ENCODE data around the gene BHLHA15.
A peak's percentile ranks its signal among the peaks of the same experiment; 100 is the strongest.

Gene BHLHA15

DNA sequence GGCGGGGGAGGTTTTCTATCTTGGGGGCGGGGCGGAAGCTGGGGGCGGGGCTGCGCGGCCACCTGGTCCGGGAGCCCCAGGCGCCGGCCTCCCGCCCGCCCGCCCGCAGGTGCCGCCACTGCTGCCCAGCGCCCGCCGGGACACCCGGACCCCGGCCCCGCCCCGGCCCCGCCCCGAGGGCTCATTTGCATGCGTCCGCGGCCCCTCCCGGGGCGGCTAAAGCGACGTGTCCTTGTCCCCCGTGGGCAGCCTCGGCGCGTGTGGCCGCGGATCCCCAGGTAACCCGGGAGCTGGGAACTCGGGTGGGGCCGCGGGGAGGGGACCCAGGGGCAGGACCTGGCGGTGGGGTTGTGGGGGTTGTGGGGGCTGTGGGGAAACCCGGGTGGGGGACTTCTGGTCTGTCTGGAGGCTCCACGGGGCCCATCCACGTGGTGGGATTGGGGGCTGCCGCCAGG, at the start of gene BHLHA15:
BHLHA15 (plus strand) TSS at position 219 of the 455 bp plus-strand sequence. CDS start 871 bp downstream, outside the sequence.
- DNase-seq (ENCODE audit: low spot score), result peak; percentile 59

DNA sequence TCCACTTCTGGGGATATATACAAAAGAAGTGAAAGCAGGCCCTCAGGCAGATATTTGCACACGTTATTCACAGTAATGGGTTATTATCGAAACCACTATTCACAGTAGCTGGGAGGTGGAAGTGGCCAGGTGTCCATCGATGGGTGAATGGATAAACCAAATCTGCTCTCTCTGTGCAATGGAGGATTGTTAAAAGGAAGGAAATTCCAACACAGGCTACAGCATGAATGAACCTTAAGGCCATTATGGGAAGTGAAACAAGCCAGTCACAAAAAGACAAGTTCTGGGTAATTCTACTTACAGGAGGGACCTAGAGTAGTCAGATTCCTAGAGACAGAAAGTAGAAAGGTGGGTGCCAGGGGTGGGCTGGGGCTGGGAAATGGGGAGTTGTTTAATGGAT, 48.5 kb upstream of the BHLHA15 start:
- no peak for DNase-seq (ENCODE audit: low spot score)

DNA sequence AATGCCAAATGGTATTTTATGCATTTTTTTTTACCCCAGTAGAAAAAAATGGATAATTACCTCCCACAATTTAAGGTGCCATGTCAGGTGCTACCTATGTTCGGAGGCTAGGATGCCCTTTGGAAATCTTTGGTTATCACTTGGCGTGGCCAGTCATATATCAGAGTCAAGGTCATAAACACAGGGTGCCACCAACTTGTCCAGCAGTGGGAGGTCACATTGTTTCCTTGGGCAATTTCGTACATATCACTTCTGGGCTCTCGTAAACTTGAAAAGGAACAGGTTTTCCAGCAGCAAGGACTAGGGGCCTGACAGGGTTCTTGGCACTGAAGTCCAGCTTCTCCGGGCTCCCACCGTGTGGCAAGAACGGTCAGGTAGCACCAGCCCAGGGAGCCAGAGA, 48.0 kb upstream of the BHLHA15 start:
- no peak for DNase-seq (ENCODE audit: low spot score)

DNA sequence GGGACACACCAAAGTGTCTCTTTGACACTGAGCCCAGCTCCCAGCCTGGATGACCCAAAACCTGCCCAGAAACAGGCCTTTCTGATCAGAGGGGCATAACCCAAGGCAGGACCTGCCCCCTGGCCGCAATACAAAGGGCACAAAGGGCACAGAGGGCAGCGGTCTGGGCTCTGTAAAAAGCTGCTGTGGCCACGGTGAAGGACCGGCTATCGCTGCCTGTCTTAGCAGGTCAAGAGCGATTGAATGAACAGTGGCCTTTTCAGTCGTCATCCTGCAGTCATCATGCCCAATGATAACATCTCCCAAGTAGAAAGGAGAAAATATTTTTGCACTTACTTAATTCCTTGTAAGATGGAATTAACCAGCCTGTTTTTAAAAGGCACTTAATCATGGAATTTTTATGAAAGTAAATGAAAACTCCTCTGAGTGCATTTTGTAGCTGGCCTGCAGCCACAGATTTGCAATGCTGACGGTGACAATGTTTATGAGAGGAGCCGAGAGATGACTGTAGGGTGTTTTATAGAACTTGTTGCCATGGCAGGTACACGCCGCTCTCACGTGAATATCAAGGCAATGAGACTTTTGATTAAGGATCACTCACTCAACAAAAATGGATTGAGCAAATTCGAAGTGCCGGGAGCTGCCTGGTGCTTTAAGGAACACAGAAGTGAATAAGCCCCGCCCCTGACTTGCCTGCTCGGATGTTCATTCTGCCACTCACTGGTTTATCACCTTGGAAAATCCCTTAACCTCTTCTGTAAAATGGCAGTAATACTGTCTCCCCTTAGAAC, 47.3 kb upstream of the BHLHA15 start:
- no peak for DNase-seq (ENCODE audit: low spot score)

- DNase-seq (ENCODE audit: low spot score), result peak; percentile 75
Observed at GRCh38 chr7:98165827-98166667, 45.2 kb upstream of the BHLHA15 start.

- no peak for DNase-seq (ENCODE audit: low spot score)
Observed at GRCh38 chr7:98166668-98166970, 44.6 kb upstream of the BHLHA15 start.

- DNase-seq (ENCODE audit: low spot score), result no peak
Observed at GRCh38 chr7:98167653-98168052, 43.6 kb upstream of the BHLHA15 start.

DNA sequence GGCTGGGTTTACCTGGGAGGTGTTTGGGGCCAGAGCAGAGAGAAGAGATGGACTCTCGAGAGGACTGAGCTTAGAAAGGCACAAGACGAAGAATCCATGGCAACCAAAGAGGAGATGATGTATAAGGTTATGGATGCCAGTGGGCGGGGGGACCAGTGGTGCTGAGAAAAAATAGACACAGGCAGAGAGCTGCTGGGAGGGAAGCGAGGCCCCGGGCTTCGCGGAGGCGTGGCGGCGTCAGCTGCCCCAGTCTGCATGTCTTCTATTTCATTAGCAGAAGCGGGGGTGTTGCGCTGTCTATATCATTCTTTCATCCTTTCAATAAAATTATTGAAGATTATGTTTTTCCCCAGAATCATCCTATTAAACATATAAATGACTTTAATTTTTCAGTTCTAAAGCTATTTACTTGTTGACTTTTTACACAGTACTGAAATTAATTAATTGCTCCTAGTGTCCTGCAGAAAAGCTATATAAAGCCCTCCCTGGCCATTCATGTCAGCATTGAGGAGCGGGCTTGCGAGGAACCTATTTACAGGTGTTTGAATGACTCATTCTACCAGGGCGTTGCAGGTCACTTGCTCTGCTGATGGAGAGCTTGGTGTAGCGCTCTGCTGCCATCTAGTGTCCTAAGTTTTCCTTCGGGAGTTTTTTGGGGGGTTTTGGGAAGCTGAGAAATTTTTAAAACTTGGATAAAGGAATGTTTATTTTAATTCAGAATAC, 42.9 kb upstream of the BHLHA15 start:
- DNase-seq (ENCODE audit: low spot score), result peak; percentile 96

DNA sequence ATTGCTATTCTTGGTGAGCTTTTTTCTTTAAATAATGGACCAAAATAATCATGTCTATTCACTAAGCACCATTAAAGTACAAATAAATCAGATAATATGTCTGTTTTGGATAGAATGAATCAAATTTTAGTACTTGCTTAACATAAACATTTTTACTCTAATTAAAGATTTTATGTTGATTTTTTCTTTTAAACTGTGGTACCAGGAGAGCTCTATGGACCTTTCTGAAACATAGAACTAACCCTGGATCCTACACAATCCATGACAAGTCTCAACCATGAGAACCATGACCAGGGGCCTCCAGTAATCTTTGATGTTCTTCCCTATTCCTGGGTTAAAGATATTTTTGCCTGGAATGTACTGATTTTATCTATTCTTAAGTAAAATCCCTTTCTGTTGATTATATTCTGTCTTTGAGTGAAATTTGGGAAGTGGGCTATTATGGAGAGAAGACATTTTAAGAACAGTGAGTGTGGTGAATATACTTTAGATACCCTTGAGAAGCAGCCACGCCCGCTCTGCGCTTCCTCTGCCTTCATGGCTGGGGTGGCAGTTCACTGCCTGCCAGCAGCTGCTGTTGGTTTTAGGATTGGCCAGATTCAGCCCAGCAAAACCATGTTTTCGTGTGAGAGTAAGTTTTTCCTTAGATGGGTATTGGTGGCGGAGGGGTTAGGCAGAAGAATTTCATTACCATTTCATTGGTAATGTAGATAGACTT, 42.2 kb upstream of the BHLHA15 start:
- no peak for DNase-seq (ENCODE audit: low spot score)

GRCh38 chr7:98170966-98171365, 40.3 kb upstream of the BHLHA15 start:
- no peak for DNase-seq (ENCODE audit: low spot score)

GRCh38 chr7:98171449-98171848, 39.8 kb upstream of the BHLHA15 start:
- no peak for DNase-seq (ENCODE audit: low spot score)

- DNase-seq (ENCODE audit: low spot score), result no peak
Observed at GRCh38 chr7:98174334-98175259, 36.6 kb upstream of the BHLHA15 start.

GRCh38 chr7:98175260-98175940, 35.8 kb upstream of the BHLHA15 start:
- DNase-seq (ENCODE audit: low spot score), result no peak

DNA sequence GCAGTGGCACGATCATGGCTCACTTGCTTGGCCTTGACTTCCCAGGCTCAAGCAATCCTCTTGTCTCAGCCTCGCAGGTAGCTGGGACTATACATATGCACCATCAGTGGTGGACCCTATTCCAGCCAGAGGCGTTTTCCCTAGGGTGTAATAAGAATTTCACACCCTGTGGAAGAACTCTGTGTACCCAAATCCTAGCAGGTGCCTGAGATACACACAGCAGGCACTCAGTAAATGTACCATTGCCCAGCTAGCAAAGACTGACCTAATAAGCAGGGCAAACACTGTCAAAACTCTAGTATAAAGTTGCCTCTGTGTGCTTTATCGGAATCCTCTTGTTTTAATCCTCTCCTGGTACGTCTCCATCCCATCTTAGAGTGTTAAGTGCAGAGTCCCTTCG, 33.7 kb upstream of the BHLHA15 start:
- no peak for DNase-seq (ENCODE audit: low spot score)

- no peak for DNase-seq (ENCODE audit: low spot score)
Observed at GRCh38 chr7:98178321-98178720, 32.9 kb upstream of the BHLHA15 start.

DNA sequence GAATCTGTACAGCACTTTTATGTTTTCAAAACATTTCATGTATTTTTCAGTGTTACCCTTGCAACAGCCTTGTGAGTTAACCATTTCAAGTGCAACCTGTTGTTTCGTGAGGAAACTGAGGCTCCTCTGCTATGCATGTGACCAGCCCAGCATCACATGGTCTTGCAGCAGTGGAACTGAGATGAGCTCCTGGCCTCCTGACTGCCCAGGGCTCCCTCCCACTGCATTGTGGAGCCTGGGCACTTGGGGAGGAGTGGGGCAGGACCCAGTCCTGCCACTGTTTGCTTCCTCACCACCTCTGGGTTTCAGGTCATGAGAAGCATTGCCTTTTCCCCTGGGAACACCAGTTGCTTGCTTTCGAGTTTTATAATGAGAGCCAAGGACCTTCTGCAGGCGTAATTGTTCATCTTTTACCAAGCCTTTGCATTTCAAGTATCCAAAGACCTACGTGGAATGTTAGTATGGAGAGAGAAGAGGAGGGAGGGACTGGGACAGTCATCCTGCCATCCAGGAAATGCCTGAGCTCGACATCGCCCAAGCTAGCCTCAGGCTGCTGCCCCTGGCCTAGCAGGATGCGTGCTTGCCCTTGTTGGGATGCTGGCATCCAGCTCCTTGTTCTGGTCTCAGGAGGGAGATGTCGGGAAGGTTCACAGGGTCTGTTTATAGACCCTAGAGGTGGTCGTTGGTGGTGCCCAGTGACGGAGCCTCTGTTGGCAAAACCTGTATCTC, 32.3 kb upstream of the BHLHA15 start:
- DNase-seq (ENCODE audit: low spot score), result no peak

GRCh38 chr7:98180751-98181150, 30.5 kb upstream of the BHLHA15 start:
- no peak for DNase-seq (ENCODE audit: low spot score)

DNA sequence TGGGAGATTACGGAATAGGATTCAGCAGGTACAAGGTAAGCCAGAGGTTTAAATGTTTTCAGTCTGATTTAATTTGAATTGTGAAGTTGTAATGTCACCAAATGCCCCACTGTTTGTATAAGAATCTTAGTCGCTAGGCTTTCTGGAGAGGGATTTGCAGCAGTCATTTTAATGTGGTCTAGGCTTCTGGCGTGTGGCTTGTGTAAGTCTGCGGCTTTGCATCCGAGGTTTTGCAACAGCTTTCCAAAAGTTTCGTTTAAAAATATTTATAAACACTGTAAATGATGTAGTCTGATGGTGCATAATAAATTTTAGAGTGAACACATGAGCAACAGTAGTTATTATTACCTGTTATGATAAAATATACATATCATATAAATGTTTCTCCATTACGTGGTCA, 26.1 kb upstream of the BHLHA15 start:
- DNase-seq (ENCODE audit: low spot score), result no peak

- no peak for DNase-seq (ENCODE audit: low spot score)
Observed at GRCh38 chr7:98186452-98187137, 24.6 kb upstream of the BHLHA15 start.

Measured in SW480 (cell line).